Measurements from ENCODE around the gene SEC31B. TPM values are rescaled to one million over a fixed set of nuclear protein-coding genes. Genes with fewer than 3 reads are reported as not detected.

The SEC31B gene
- polyA plus RNA-seq, 4 donors = 4.4 to 18.6 (median 10.3) TPM

DNA sequence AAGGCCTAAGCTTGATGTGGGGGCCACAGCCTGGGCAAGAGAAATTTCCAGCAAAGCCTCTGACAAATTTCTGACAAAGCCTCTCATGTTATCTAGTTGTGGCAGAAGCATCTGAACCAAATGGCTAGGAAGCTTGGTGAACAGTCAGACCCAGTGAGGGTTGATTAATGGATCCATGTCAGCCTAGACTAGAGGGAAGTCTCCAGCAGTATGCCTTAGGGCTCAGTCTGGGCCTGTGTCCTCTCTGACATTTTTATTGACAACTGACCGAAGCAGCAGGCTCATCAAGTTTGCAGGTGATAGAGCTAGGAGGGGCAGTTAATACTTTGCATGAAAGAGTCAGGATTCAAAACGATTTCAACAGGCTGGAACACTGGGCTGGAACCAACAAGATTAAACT is 41.3 kb upstream of the SEC31B start:
- Histone ChIP-seq H3K36me3 (ENCODE audit: control insufficient read depth in 3 of 3, insufficient read depth in 2 of 3, low read depth in 1 of 3, low read length in 3 of 3) (peaks cover 0 to 8% (median 0%) of the 10 kb centered on the region in 3 donors), H3K27ac (ENCODE audit: low read depth in 1 of 3, low read length in 2 of 3) (no peak overlapping the region), H3K27me3 (ENCODE audit: control insufficient read depth in 3 of 3, insufficient read depth in 3 of 3, low read length in 3 of 3) (peaks cover 8 to 42% (median 24%) of the 10 kb centered on the region in 3 donors), H3K9me3 (ENCODE audit: control insufficient read depth in 2 of 2, insufficient read depth in 1 of 2, low read depth in 1 of 2, low read length in 1 of 2) (peaks cover 0 to 6% of the 10 kb centered on the region in 2 donors), H3K4me1 (ENCODE audit: control insufficient read depth in 3 of 3, insufficient read depth in 2 of 3, low read depth in 1 of 3, low read length in 2 of 3) (peaks cover 0 to 13% (median 5%) of the 10 kb centered on the region in 3 donors), H3K4me3 (ENCODE audit: low read depth in 1 of 3, low read length in 3 of 3) (no peak overlapping the region)
- no peak for FAIRE-seq
- no peak for DNase-seq
- WGBS, 3 donors = 59 to 70% (median 63%) methylated on average over 2 of the region's 2 CpGs

DNA sequence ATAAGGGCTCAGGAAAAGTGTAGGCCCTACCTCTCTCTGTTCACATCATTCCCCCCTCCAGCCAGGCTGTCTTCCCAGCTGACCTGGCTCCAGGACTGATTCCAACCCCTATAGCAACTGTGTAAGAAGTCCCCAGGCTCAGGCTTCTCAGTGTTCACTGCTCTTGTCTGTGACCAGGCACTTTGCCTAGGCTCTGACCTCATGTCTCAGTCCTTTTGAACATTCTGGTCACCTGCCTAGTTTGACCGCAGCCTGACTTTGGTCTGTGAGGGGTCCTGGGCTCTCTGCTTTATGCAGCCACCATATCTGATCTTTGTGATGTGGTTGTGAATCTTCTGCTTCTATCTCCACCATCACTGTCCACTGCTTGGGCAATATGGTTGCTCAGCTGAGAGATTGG is 40.6 kb upstream of the SEC31B start:
- Histone ChIP-seq H3K27me3 (ENCODE audit: control insufficient read depth in 3 of 3, insufficient read depth in 3 of 3, low read length in 3 of 3) (peaks cover 8 to 36% (median 21%) of the 10 kb centered on the region in 3 donors), H3K4me3 (ENCODE audit: low read depth in 1 of 3, low read length in 3 of 3) (no peak overlapping the region), H3K4me1 (ENCODE audit: control insufficient read depth in 3 of 3, insufficient read depth in 2 of 3, low read depth in 1 of 3, low read length in 2 of 3) (peaks cover 0 to 21% (median 5%) of the 10 kb centered on the region in 3 donors), H3K36me3 (ENCODE audit: control insufficient read depth in 3 of 3, insufficient read depth in 2 of 3, low read depth in 1 of 3, low read length in 3 of 3) (peaks cover 0 to 8% (median 0%) of the 10 kb centered on the region in 3 donors), H3K9me3 (ENCODE audit: control insufficient read depth in 2 of 2, insufficient read depth in 1 of 2, low read depth in 1 of 2, low read length in 1 of 2) (peaks cover 0 to 6% of the 10 kb centered on the region in 2 donors), H3K27ac (ENCODE audit: low read depth in 1 of 3, low read length in 2 of 3) (no peak overlapping the region)
- 96 to 100% (median 97%) methylated on average over 1 of the region's 1 CpG for WGBS, 3 donors
- FAIRE-seq = no peak
- no peak for DNase-seq

DNA sequence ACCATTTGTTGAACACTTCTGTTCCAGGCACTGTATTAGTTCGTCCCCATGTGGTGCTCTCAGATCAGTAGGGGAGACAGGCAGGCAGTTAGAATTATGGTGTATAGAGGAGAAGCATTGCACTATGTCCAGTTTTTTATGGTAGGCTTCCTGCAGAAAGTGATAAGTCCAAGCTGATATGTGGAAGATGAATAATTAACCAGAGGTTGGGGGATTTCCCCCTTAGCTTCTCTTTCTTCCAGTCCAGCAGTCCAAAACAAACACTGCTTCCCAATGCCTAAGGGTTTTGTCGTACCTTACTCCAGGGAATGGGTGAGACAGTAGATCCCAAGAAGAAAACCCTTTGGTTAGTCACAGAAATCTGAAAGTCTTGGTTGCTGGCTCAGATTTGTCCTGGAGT is 35.2 kb upstream of the SEC31B start:
- H3K9me3 ChIP-seq (ENCODE audit: control insufficient read depth in 2 of 2, insufficient read depth in 1 of 2, low read depth in 1 of 2, low read length in 1 of 2) = no peaks in the 10 kb centered on the region
- H3K27me3 ChIP-seq (ENCODE audit: control insufficient read depth in 3 of 3, insufficient read depth in 3 of 3, low read length in 3 of 3) = no peaks in the 10 kb centered on the region
- peak; percentile 80 to 85 for DNase-seq
- peaks cover 0 to 6% (median 2%) of the 10 kb centered on the region in 3 donors for H3K36me3 ChIP-seq (ENCODE audit: control insufficient read depth in 3 of 3, insufficient read depth in 2 of 3, low read depth in 1 of 3, low read length in 3 of 3)
- H3K4me3 ChIP-seq (ENCODE audit: low read depth in 1 of 3, low read length in 3 of 3) = no peak overlapping the region
- 25 to 68% (median 42%) methylated on average over 2 of the region's 2 CpGs for WGBS, 3 donors
- FAIRE-seq = no peak
- peaks cover 0 to 13% (median 2%) of the 10 kb centered on the region in 3 donors for H3K4me1 ChIP-seq (ENCODE audit: control insufficient read depth in 3 of 3, insufficient read depth in 2 of 3, low read depth in 1 of 3, low read length in 2 of 3)
- no peak overlapping the region for H3K27ac ChIP-seq (ENCODE audit: low read depth in 1 of 3, low read length in 2 of 3)

DNA sequence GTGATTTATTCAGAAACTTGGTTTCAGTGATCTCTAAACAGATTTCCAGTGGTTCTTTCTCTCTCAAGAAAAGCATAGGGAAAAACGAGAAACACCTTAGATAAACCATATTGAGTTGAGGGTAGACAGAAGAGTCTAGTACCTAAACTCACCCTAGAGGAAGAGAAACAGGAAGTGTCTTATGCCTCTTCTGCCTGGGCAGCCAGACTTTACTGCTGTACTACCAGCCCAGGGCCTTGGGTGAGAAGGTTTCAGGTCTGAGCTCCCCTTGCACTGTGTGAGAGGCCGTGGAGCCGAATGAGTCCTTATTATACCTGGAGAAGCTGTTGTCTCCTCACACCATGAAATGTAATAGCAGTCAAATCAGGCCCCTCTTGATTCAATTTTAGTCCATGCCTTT is 34.3 kb upstream of the SEC31B start:
- Histone ChIP-seq H3K9me3 (ENCODE audit: control insufficient read depth in 2 of 2, insufficient read depth in 1 of 2, low read depth in 1 of 2, low read length in 1 of 2) (no peaks in the 10 kb centered on the region), H3K36me3 (ENCODE audit: control insufficient read depth in 3 of 3, insufficient read depth in 2 of 3, low read depth in 1 of 3, low read length in 3 of 3) (peaks cover 0 to 16% (median 7%) of the 10 kb centered on the region in 3 donors), H3K4me1 (ENCODE audit: control insufficient read depth in 3 of 3, insufficient read depth in 2 of 3, low read depth in 1 of 3, low read length in 2 of 3) (peaks cover 0 to 13% (median 2%) of the 10 kb centered on the region in 3 donors), H3K27me3 (ENCODE audit: control insufficient read depth in 3 of 3, insufficient read depth in 3 of 3, low read length in 3 of 3) (no peaks in the 10 kb centered on the region), H3K27ac (ENCODE audit: low read depth in 1 of 3, low read length in 2 of 3) (no peak overlapping the region), H3K4me3 (ENCODE audit: low read depth in 1 of 3, low read length in 3 of 3) (no peak overlapping the region)
- WGBS, 3 donors = 87 to 92% (median 91%) methylated on average over 3 of the region's 3 CpGs
- FAIRE-seq = no peak
- no peak for DNase-seq

DNA sequence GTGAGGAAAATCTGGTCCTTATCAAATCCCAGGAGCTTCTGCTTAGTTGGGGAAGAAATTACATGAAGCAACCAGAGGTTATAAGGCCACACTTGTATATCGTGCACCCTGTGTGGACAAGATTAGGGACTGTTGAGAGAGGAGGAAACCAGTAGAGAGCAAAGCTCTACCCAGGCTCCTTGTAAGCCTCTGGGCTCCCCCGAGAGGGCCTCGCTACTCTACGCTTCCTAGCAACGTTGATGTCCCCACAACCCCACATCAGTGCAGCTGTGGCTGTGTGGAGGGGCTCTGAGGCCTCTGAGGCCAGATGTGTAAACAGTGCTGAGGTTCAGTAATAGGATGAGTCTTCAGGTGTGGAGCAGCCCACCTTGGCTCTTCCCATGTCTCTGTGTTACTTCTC is 32.1 kb upstream of the SEC31B start:
- H3K4me1 ChIP-seq (ENCODE audit: control insufficient read depth in 3 of 3, insufficient read depth in 2 of 3, low read depth in 1 of 3, low read length in 2 of 3) = peaks cover 0 to 13% (median 2%) of the 10 kb centered on the region in 3 donors
- peaks cover 5 to 37% (median 15%) of the 10 kb centered on the region in 3 donors for H3K36me3 ChIP-seq (ENCODE audit: control insufficient read depth in 3 of 3, insufficient read depth in 2 of 3, low read depth in 1 of 3, low read length in 3 of 3)
- no peaks in the 10 kb centered on the region for H3K9me3 ChIP-seq (ENCODE audit: control insufficient read depth in 2 of 2, insufficient read depth in 1 of 2, low read depth in 1 of 2, low read length in 1 of 2)
- no peak for DNase-seq
- WGBS, 3 donors = 75 to 86% (median 85%) methylated on average over 5 of the region's 5 CpGs
- no peak overlapping the region for H3K27ac ChIP-seq (ENCODE audit: low read depth in 1 of 3, low read length in 2 of 3)
- no peaks in the 10 kb centered on the region for H3K27me3 ChIP-seq (ENCODE audit: control insufficient read depth in 3 of 3, insufficient read depth in 3 of 3, low read length in 3 of 3)
- no peak for FAIRE-seq
- no peak overlapping the region for H3K4me3 ChIP-seq (ENCODE audit: low read depth in 1 of 3, low read length in 3 of 3)

DNA sequence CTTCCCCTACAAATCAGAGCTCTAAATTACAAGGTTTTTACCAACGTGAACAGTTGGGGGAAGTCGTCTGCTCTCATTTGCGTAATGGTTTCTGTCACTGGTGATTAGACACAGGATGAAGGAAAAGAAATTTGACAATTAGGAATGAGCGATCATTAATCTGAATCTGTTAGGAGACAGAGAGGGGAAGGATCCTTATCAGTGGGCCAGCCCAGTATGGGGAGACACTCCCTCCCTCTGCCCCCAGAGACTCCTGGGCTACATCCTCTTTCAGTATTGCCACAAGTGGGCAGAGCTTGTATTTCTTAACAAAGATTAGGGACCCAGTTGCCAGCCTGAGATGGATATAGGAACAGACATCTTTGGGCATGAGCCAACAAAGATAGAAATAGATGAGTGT is 31.5 kb upstream of the SEC31B start:
- FAIRE-seq (no peak), DNase-seq (no peak)
- H3K27ac ChIP-seq (ENCODE audit: low read depth in 1 of 3, low read length in 2 of 3) = no peak overlapping the region
- 70 to 84% (median 77%) methylated on average over 4 of the region's 4 CpGs for WGBS, 3 donors
- peaks cover 7 to 39% (median 17%) of the 10 kb centered on the region in 3 donors for H3K36me3 ChIP-seq (ENCODE audit: control insufficient read depth in 3 of 3, insufficient read depth in 2 of 3, low read depth in 1 of 3, low read length in 3 of 3)
- H3K4me1 ChIP-seq (ENCODE audit: control insufficient read depth in 3 of 3, insufficient read depth in 2 of 3, low read depth in 1 of 3, low read length in 2 of 3) = peaks cover 0 to 12% (median 2%) of the 10 kb centered on the region in 3 donors
- no peaks in the 10 kb centered on the region for H3K9me3 ChIP-seq (ENCODE audit: control insufficient read depth in 2 of 2, insufficient read depth in 1 of 2, low read depth in 1 of 2, low read length in 1 of 2)
- no peak overlapping the region for H3K4me3 ChIP-seq (ENCODE audit: low read depth in 1 of 3, low read length in 3 of 3)
- no peaks in the 10 kb centered on the region for H3K27me3 ChIP-seq (ENCODE audit: control insufficient read depth in 3 of 3, insufficient read depth in 3 of 3, low read length in 3 of 3)

DNA sequence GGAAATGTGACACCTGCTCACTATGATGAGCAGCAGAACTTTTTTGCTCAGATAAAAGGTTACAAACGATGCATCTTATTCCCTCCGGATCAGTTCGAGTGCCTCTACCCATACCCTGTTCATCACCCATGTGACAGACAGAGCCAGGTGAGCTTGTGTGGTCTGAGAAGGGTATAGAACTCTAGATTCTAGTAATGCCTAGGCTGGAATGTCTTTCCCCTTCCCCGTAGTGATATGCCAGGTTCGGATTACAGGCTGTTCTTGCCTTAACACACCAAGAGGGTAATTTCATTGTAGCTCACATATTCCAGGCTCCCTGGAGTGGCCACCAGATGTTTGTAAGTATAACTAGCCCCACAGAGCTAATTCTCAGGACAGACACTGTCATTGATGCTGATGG is 25.3 kb upstream of the SEC31B start:
- WGBS, 3 donors = 92 to 97% (median 96%) methylated on average over 5 of the region's 5 CpGs
- Histone ChIP-seq H3K9me3 (ENCODE audit: control insufficient read depth in 2 of 2, insufficient read depth in 1 of 2, low read depth in 1 of 2, low read length in 1 of 2) (no peaks in the 10 kb centered on the region), H3K36me3 (ENCODE audit: control insufficient read depth in 3 of 3, insufficient read depth in 2 of 3, low read depth in 1 of 3, low read length in 3 of 3) (peaks cover 18 to 65% (median 42%) of the 10 kb centered on the region in 3 donors), H3K27ac (ENCODE audit: low read depth in 1 of 3, low read length in 2 of 3) (no peak overlapping the region), H3K4me1 (ENCODE audit: control insufficient read depth in 3 of 3, insufficient read depth in 2 of 3, low read depth in 1 of 3, low read length in 2 of 3) (no peaks in the 10 kb centered on the region), H3K27me3 (ENCODE audit: control insufficient read depth in 3 of 3, insufficient read depth in 3 of 3, low read length in 3 of 3) (no peaks in the 10 kb centered on the region), H3K4me3 (ENCODE audit: low read depth in 1 of 3, low read length in 3 of 3) (no peak overlapping the region)
- no peak for FAIRE-seq
- DNase-seq = no peak

DNA sequence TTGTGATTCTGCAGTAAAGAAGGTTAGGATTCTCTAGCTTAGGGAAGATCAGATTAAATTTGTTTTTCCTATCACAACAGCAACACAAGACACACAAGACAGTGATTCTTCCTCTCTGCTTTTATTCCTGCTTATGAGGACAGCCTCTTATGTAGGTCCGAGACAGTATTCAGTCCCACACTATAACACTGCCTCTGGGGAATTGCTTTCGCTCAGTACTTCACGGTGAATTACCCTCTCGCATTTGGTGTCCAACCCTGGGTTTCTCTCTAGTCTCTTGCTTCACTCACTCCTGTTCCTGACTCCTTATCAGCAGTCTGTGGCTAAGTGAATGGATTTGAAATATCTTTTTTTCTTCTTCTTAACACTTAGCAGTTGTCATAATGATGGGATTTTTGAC is 17.8 kb upstream of the SEC31B start:
- no peaks in the 10 kb centered on the region for H3K9me3 ChIP-seq (ENCODE audit: control insufficient read depth in 2 of 2, insufficient read depth in 1 of 2, low read depth in 1 of 2, low read length in 1 of 2)
- H3K27ac ChIP-seq (ENCODE audit: low read depth in 1 of 3, low read length in 2 of 3) = no peak overlapping the region
- DNase-seq (no peak), FAIRE-seq (no peak)
- H3K27me3 ChIP-seq (ENCODE audit: control insufficient read depth in 3 of 3, insufficient read depth in 3 of 3, low read length in 3 of 3) = no peaks in the 10 kb centered on the region
- no peak overlapping the region for H3K4me3 ChIP-seq (ENCODE audit: low read depth in 1 of 3, low read length in 3 of 3)
- 89 to 97% (median 95%) methylated on average over 4 of the region's 4 CpGs for WGBS, 3 donors
- H3K36me3 ChIP-seq (ENCODE audit: control insufficient read depth in 3 of 3, insufficient read depth in 2 of 3, low read depth in 1 of 3, low read length in 3 of 3) = peaks cover 8 to 24% (median 12%) of the 10 kb centered on the region in 3 donors
- H3K4me1 ChIP-seq (ENCODE audit: control insufficient read depth in 3 of 3, insufficient read depth in 2 of 3, low read depth in 1 of 3, low read length in 2 of 3) = peaks cover 4 to 15% (median 11%) of the 10 kb centered on the region in 3 donors
